B cell (primary cell): Measurements from ENCODE around the gene CCL19. TPM values are rescaled to one million over a fixed set of nuclear protein-coding genes. Genes with fewer than 3 reads are reported as not detected.

Experiments used
- ATAC-seq: fragments of 200-7000 bp; cut with Tn5 transposase; one replicate; pipeline ENCODE4 v1.10.0; 2021; ENCODE audit warnings: low read depth, mild to moderate bottlenecking, moderate number of reproducible peaks, moderate library complexity
- CTCF ChIA-PET: fragments of 350-600 bp; sonication (Branson Sonifier 250); formaldehyde crosslinking; loops from one replicate; lab custom pipeline; 2021; ENCODE audit warnings: antibody characterized with exemption, inconsistent platforms; lab: Charles Lee
- POLR2A ChIA-PET: fragments of 350-600 bp; sonication (Branson Sonifier 250); formaldehyde crosslinking; loops from one replicate; lab custom pipeline; 2021; ENCODE audit warnings: antibody characterized with exemption; lab: Charles Lee
- DNase-seq: peaks from one replicate; pipeline ENCODE4 v3.0.0; 2013
- H2AFZ ChIP-seq: 2 replicates; pipeline ENCODE4 v1.6.1; 2012; ENCODE audit warnings: mild to moderate bottlenecking, low read depth, low read length; ENCODE audit not compliant: insufficient read depth, poor library complexity, severe bottlenecking
- H3K27ac ChIP-seq, 2 donors: 1 replicate in 1 of 2; 2 replicates in 1 of 2; pipeline ENCODE4 v1.5.1; 2012 to 2013; ENCODE audit warnings: low read length in 2 of 2, mild to moderate bottlenecking in 2 of 2, moderate library complexity in 1 of 2
- H3K27me3 ChIP-seq, 4 experiments: fragments of 200-600 bp in 1 of 4; sonication (generic) in 1 of 4; replicated peaks in 1 of 4; 1 replicate in 2 of 4; 2 replicates in 2 of 4; pipeline versions ENCODE4 v1.6.1 to v1.7.0; 2013 to 2016; ENCODE audit warnings: low read length in 3 of 4, mild to moderate bottlenecking in 2 of 4, mixed read lengths in 1 of 4, moderate library complexity in 1 of 4; ENCODE audit not compliant: insufficient read depth in 4 of 4, control insufficient read depth in 3 of 4; ENCODE audit errors: control extremely low read depth in 1 of 4
- H3K36me3 ChIP-seq, 2 experiments: replicated peaks in 1 of 2; 1 replicate in 1 of 2; 2 replicates in 1 of 2; pipeline versions ENCODE4 v1.6.1 to v1.7.1; 2013; ENCODE audit warnings: low read length in 1 of 2; ENCODE audit not compliant: insufficient read depth in 2 of 2, control insufficient read depth in 1 of 2; ENCODE audit errors: control extremely low read depth in 1 of 2, extremely low read depth in 1 of 2
- H3K4me1 ChIP-seq, 2 donors: fragments of 200-600 bp in 1 of 2; sonication (generic) in 1 of 2; 1 replicate in 1 of 2; 2 replicates in 1 of 2; pipeline versions ENCODE4 v1.5.1 to v1.6.1; 2013 to 2017; ENCODE audit warnings: low read length in 2 of 2; ENCODE audit not compliant: control insufficient read depth in 2 of 2, insufficient read depth in 2 of 2
- H3K4me2 ChIP-seq: replicated peaks from 2 replicates; pipeline ENCODE3; 2012; ENCODE audit warnings: mild to moderate bottlenecking, low read depth, low read length; ENCODE audit not compliant: poor library complexity, severe bottlenecking
- H3K4me3 ChIP-seq, 5 experiments: fragments of 200-600 bp in 1 of 5; sonication (generic) in 1 of 5; 1 replicate in 3 of 5; 2 replicates in 2 of 5; pipeline versions ENCODE4 v1.5.1 to v1.7.0; 2011 to 2016; ENCODE audit warnings: low read length in 4 of 5, mild to moderate bottlenecking in 4 of 5, low read depth in 2 of 5, control low read depth in 1 of 5, moderate library complexity in 1 of 5; ENCODE audit not compliant: insufficient read depth in 1 of 5; ENCODE audit errors: control extremely low read depth in 1 of 5, extremely low read depth in 1 of 5
- H3K79me2 ChIP-seq: fragments of 200-600 bp; sonication (generic); one replicate; pipeline ENCODE4 v1.6.0; 2016; ENCODE audit warnings: low read length; ENCODE audit not compliant: control insufficient read depth, insufficient read depth
- H3K9ac ChIP-seq: fragments of 200-600 bp; sonication (generic); 2 replicates; pipeline ENCODE4 v1.6.1; 2017; ENCODE audit warnings: mild to moderate bottlenecking, low read length, moderate library complexity
- H3K9me3 ChIP-seq, 3 donors: one replicate each; pipeline versions ENCODE4 v1.6.1 to v1.7.1; 2013; ENCODE audit warnings: low read length in 2 of 3; ENCODE audit not compliant: control insufficient read depth in 2 of 3, insufficient read depth in 1 of 3; ENCODE audit errors: control extremely low read depth in 1 of 3
- H4K20me1 ChIP-seq: 2 replicates; pipeline ENCODE4 v1.6.0; 2012; ENCODE audit warnings: mild to moderate bottlenecking, low read length; ENCODE audit not compliant: insufficient read depth, control insufficient read depth, poor library complexity, severe bottlenecking
- H3K27ac Mint-ChIP-seq: one replicate; pipeline ENCODE4 v1.8.0; 2021; ENCODE audit warnings: mixed read lengths
- H3K27me3 Mint-ChIP-seq: one replicate; pipeline ENCODE4 v1.8.0; 2021; ENCODE audit warnings: mixed read lengths
- H3K4me1 Mint-ChIP-seq: one replicate; pipeline ENCODE4 v1.8.0; 2021; ENCODE audit warnings: mixed read lengths
- H3K4me3 Mint-ChIP-seq: one replicate; pipeline ENCODE4 v1.8.0; 2021; ENCODE audit warnings: mixed read lengths
- H3K9me3 Mint-ChIP-seq: one replicate; pipeline ENCODE4 v1.8.0; 2022; ENCODE audit warnings: mixed read lengths; ENCODE audit not compliant: insufficient read depth
- CTCF ChIP-seq: fragments of 200-600 bp; IDR thresholded peaks from one replicate; pipeline ENCODE4 v1.8.0; 2022; ENCODE audit warnings: antibody characterized with exemption, mild to moderate bottlenecking
- EZH2 ChIP-seq: IDR thresholded peaks from 2 replicates; pipeline ENCODE4 v1.6.1; 2012; ENCODE audit warnings: borderline replicate concordance, low read depth, mild to moderate bottlenecking, moderate library complexity, low read length; ENCODE audit not compliant: insufficient read depth, poor library complexity, severe bottlenecking
- WGBS: methylation state at CpG from one replicate; pipeline ENCODE4 v1.1.5; 2013; ENCODE audit warnings: missing lambda C conversion rate; ENCODE audit not compliant: insufficient coverage; 5-methylcytosine and 5-hydroxymethylcytosine counted together
- intact Hi-C: fragments of 100-400 bp; cut with micrococcal nuclease; formaldehyde crosslinking; loops from one replicate; pipeline ENCODE4 v1.10.0; 2022
- polyA plus RNA-seq: library from polyadenylated mRNA; depleted of rRNA; stranded (reverse); fragments of >200 nt; gene quantifications from 2 replicates; pipeline ENCODE4 v1.2.3, GENCODE V29; 2012
- total RNA-seq, 2 donors: library from RNA; stranded (reverse); fragments of 120-200 nt in 1 of 2; gene quantifications; 1 replicate in 1 of 2; 2 replicates in 1 of 2; pipeline versions ENCODE4 v1.2.3 to v1.2.4, GENCODE V29; 2013 to 2022

The CCL19 gene
- total and polyA plus RNA-seq, 2 donors (not counting 1 experiment from before 2014, with no cell fraction given): not detected

DNA sequence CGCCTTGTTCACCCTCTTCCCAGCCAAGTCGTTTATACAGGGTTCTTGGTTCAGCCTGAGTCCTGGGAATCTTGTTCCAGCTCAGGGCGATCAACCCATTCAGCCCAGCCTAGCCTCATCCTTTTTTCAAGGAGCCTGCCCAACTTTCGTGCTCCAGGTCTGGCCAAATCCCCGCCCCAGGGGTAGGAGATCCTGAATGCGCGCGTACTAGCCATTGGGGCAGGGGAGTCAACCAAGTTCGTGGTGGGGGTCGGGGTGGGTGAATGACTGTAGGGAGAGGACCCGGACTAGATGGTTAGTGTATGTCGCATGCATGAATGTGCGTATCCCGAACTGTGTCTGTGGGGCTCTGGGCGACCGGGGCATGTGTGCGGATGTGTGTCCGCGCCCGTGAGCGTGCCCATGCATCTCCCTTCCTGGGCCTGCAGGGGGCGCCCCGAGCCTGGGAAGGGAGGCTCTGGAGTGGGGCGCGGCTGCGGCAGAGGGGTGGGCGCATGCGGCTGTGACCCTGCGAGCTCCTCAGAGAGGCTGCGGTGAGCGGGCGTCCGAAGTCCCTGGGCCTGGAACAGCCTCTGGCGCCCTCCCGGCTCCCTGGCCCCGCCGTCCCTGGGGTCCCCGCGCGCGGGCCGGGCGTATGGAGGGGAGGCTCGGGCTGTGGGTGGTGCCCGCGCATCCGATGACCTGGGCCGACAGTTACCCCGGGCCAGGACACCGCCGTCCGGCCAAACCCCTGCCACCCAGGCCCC, 10.1 kb upstream of the CCL19 start:
- intact Hi-C loops: loop anchor here (2.0 to 10.0 kb wide), 2 partner anchors 64 to 284 kb away; partner anchors contain the start of genes DNAJB5 and SIGMAR1
- Histone ChIP-seq H3K79me2 (no peaks in the 10 kb centered on the region), H3K4me1 (peaks cover 10 to 14% of the 10 kb centered on the region in 2 donors), H4K20me1 (no peaks in the 10 kb centered on the region), H2AFZ (peak overlapping the region; percentile 77), H3K4me2 (peak overlapping the region; percentile 88), H3K36me3 (no peaks in the 10 kb centered on the region), H3K4me3 (peak overlapping the region in 4 of 5 experiments; percentile 36 to 63 (median 56)), H3K9ac (peak overlapping the region; percentile 59), H3K27ac (no peak overlapping the region), H3K27me3 (peaks cover 0 to 26% (median 16%) of the 10 kb centered on the region in 4 experiments), H3K9me3 (no peaks in the 10 kb centered on the region)
- POLR2A ChIA-PET: no interaction called here
- Mint-ChIP-seq H3K4me1 (peaks cover 14% of the 10 kb centered on the region), H3K4me3 (peak overlapping the region; percentile 50), H3K27me3 (peaks cover 30% of the 10 kb centered on the region), H3K27ac (no peak overlapping the region), H3K9me3 (no peaks in the 10 kb centered on the region)
- peak; percentile 85 for ATAC-seq
- CTCF ChIA-PET: interaction anchor here (0.5 to 3.0 kb wide), 10 partner anchors 9 to 775 kb away, joined by 3 to 15 read pairs (median 3); partner anchors contain the start of gene CCL21
- DNase-seq: peak; percentile 74
- TF ChIP-seq CTCF (peak; percentile 73), EZH2 (no peak)
- 13% methylated on average over 52 of the region's 52 CpGs for WGBS

- H3K9ac ChIP-seq: no peak overlapping the region
- Mint-ChIP-seq H3K27ac (no peak overlapping the region), H3K27me3 (peaks cover 24% of the 10 kb centered on the region), H3K9me3 (no peaks in the 10 kb centered on the region), H3K4me3 (no peak overlapping the region), H3K4me1 (no peaks in the 10 kb centered on the region)
- no peak for DNase-seq
- H3K4me2 ChIP-seq: no peak overlapping the region
- H3K27me3 ChIP-seq: peaks cover 0 to 11% (median 5%) of the 10 kb centered on the region in 4 experiments
- ChIA-PET POLR2A (no interaction called here), CTCF (no interaction called here)
- no peaks in the 10 kb centered on the region for H3K36me3 ChIP-seq
- no peak overlapping the region for H3K4me3 ChIP-seq
- no peaks in the 10 kb centered on the region for H3K79me2 ChIP-seq
- no peaks in the 10 kb centered on the region for H3K4me1 ChIP-seq
- H3K27ac ChIP-seq: no peak overlapping the region
- TF ChIP-seq EZH2: no peak
- TF ChIP-seq CTCF: no peak
- H4K20me1 ChIP-seq: no peaks in the 10 kb centered on the region
- no peak for ATAC-seq
- no peak overlapping the region for H2AFZ ChIP-seq
- H3K9me3 ChIP-seq: no peaks in the 10 kb centered on the region
- intact Hi-C loops: no loop called here
These were observed 3.7 kb upstream of the CCL19 start for GRCh38 chr9:34694811-34695210.
